H9 (cell line): ENCODE results near the gene CD68. TPM values are rescaled to one million over a fixed set of nuclear protein-coding genes. Genes with fewer than 3 reads are reported as not detected.
A peak's percentile ranks its signal among the peaks of the same experiment; 100 is the strongest.

ENCODE experiments used
- DNase-seq: peaks from one replicate; pipeline ENCODE4 v3.0.0-alpha.2; 2017
- H2AFZ ChIP-seq: one replicate; pipeline ENCODE4 v1.6.1; 2013; ENCODE audit warnings: mild to moderate bottlenecking, low read length, control low read depth, moderate library complexity
- H2AK5ac ChIP-seq: 2 replicates; pipeline ENCODE4 v1.6.1; 2013; ENCODE audit warnings: low read length, control low read depth, mixed read lengths; ENCODE audit not compliant: insufficient read length
- H2BK120ac ChIP-seq: one replicate; pipeline ENCODE4 v1.6.1; 2013; ENCODE audit warnings: low read depth, mild to moderate bottlenecking, low read length, control low read depth, inconsistent platforms; ENCODE audit not compliant: poor library complexity, severe bottlenecking
- H2BK12ac ChIP-seq: 2 replicates; pipeline ENCODE4 v1.6.1; 2013; ENCODE audit warnings: low read length, control low read depth, mixed read lengths, low read depth; ENCODE audit not compliant: insufficient read length
- H2BK15ac ChIP-seq: 2 replicates; pipeline ENCODE4 v1.6.1; 2013; ENCODE audit warnings: low read depth, low read length, control low read depth
- H2BK20ac ChIP-seq: one replicate; pipeline ENCODE4 v1.6.1; 2013; ENCODE audit warnings: low read depth, mild to moderate bottlenecking, low read length, control low read depth, inconsistent platforms; ENCODE audit not compliant: poor library complexity, severe bottlenecking
- H2BK5ac ChIP-seq: 2 replicates; pipeline ENCODE4 v1.6.1; 2013; ENCODE audit warnings: low read length, control low read depth, mixed read lengths; ENCODE audit not compliant: insufficient read length
- H3K14ac ChIP-seq: 2 replicates; pipeline ENCODE4 v1.6.1; 2013; ENCODE audit warnings: low read length, control low read depth; ENCODE audit not compliant: insufficient read depth
- H3K18ac ChIP-seq: 2 replicates; pipeline ENCODE4 v1.6.1; 2013; ENCODE audit warnings: low read depth, mild to moderate bottlenecking, mixed read lengths, low read length, control low read depth; ENCODE audit not compliant: insufficient read length
- H3K23ac ChIP-seq: 2 replicates; pipeline ENCODE4 v1.6.1; 2013; ENCODE audit warnings: low read length, control low read depth, mixed read lengths, low read depth; ENCODE audit not compliant: insufficient read length
- H3K23me2 ChIP-seq: 2 replicates; pipeline ENCODE4 v1.6.1; 2013; ENCODE audit warnings: low read depth, mild to moderate bottlenecking, mixed read lengths, low read length, control low read depth; ENCODE audit not compliant: insufficient read length, poor library complexity, severe bottlenecking
- H3K27ac ChIP-seq: 2 replicates; pipeline ENCODE4 v1.5.1; 2013; ENCODE audit warnings: low read length, control low read depth, mixed read lengths, low read depth; ENCODE audit not compliant: insufficient read length
- H3K27me3 ChIP-seq: 2 replicates; pipeline ENCODE4 v1.6.1; 2013; ENCODE audit warnings: low read length, control low read depth, inconsistent platforms; ENCODE audit not compliant: insufficient read depth
- H3K4ac ChIP-seq: 2 replicates; pipeline ENCODE4 v1.6.1; 2013; ENCODE audit warnings: low read depth, mild to moderate bottlenecking, control low read depth, inconsistent platforms, low read length, moderate library complexity
- H3K4me1 ChIP-seq: 2 replicates; pipeline ENCODE4 v1.6.1; 2013; ENCODE audit warnings: low read length, control low read depth, inconsistent platforms; ENCODE audit not compliant: insufficient read depth
- H3K4me2 ChIP-seq: 2 replicates; pipeline ENCODE4 v1.6.1; 2013; ENCODE audit warnings: low read length, control low read depth, mixed read lengths; ENCODE audit not compliant: insufficient read length, insufficient read depth
- H3K56ac ChIP-seq: 2 replicates; pipeline ENCODE4 v1.6.1; 2013; ENCODE audit warnings: low read depth, mild to moderate bottlenecking, mixed read lengths, low read length, control low read depth; ENCODE audit not compliant: insufficient read length
- H3K79me1 ChIP-seq: 2 replicates; pipeline ENCODE4 v1.6.1; 2013; ENCODE audit warnings: low read depth, mild to moderate bottlenecking, moderate library complexity, low read length, control low read depth, inconsistent platforms; ENCODE audit not compliant: insufficient read depth, poor library complexity, severe bottlenecking
- H3K79me2 ChIP-seq: 2 replicates; pipeline ENCODE4 v1.6.1; 2013; ENCODE audit warnings: low read length, control low read depth, inconsistent platforms; ENCODE audit not compliant: insufficient read depth
- H3K9ac ChIP-seq: 2 replicates; pipeline ENCODE4 v1.6.1; 2013; ENCODE audit warnings: low read length, control low read depth, mixed read lengths; ENCODE audit not compliant: insufficient read length; ENCODE audit errors: extremely low read depth
- H3K9me3 ChIP-seq: one replicate; pipeline ENCODE4 v1.6.1; 2013; ENCODE audit warnings: low read depth, low read length, inconsistent platforms; ENCODE audit not compliant: control insufficient read depth
- H3T11ph ChIP-seq: one replicate; pipeline ENCODE4 v1.6.1; 2013; ENCODE audit warnings: mild to moderate bottlenecking, low read length, control low read depth, inconsistent platforms
- H4K20me1 ChIP-seq: one replicate; pipeline ENCODE4 v1.6.1; 2013; ENCODE audit not compliant: control insufficient read depth, insufficient read length, insufficient read depth
- H4K5ac ChIP-seq: 2 replicates; pipeline ENCODE4 v1.6.1; 2013; ENCODE audit warnings: low read depth, mild to moderate bottlenecking, mixed read lengths, low read length, control low read depth; ENCODE audit not compliant: insufficient read length
- H4K8ac ChIP-seq: replicated peaks from 2 replicates; pipeline ENCODE4 v1.6.1; 2013; ENCODE audit warnings: low read length, control low read depth, mixed read lengths, low read depth; ENCODE audit not compliant: insufficient read length
- H4K91ac ChIP-seq: 2 replicates; pipeline ENCODE4 v1.6.1; 2013; ENCODE audit warnings: low read depth, mild to moderate bottlenecking, moderate library complexity, mixed read lengths, low read length, control low read depth; ENCODE audit not compliant: insufficient read length
- H3K27ac Mint-ChIP-seq, 3 experiments: 2 replicates in 2 of 3; 3 replicates in 1 of 3; pipeline ENCODE4 v1.8.0; 2020 to 2021; ENCODE audit warnings: mixed read lengths in 3 of 3, mild to moderate bottlenecking in 1 of 3, moderate library complexity in 1 of 3
- H3K27me3 Mint-ChIP-seq: 2 replicates; pipeline ENCODE4 v1.8.0; 2021; ENCODE audit warnings: low read depth, mild to moderate bottlenecking, moderate library complexity, mixed read lengths
- H3K36me3 Mint-ChIP-seq, 3 experiments: 2 replicates in 2 of 3; 3 replicates in 1 of 3; pipeline ENCODE4 v1.8.0; 2020 to 2021; ENCODE audit warnings: low read depth in 3 of 3, mixed read lengths in 3 of 3; ENCODE audit not compliant: insufficient read depth in 1 of 3
- H3K4me1 Mint-ChIP-seq, 2 experiments: 2 replicates each; pipeline ENCODE4 v1.8.0; 2020; ENCODE audit warnings: mixed read lengths in 2 of 2
- H3K4me3 Mint-ChIP-seq, 2 experiments: 2 replicates in 1 of 2; 3 replicates in 1 of 2; pipeline ENCODE4 v1.8.0; 2020 to 2021; ENCODE audit warnings: mild to moderate bottlenecking in 2 of 2, mixed read lengths in 2 of 2, moderate library complexity in 1 of 2
- H3K9me3 Mint-ChIP-seq, 2 experiments: 2 replicates in 1 of 2; 3 replicates in 1 of 2; pipeline ENCODE4 v1.8.0; 2020; ENCODE audit warnings: mild to moderate bottlenecking in 2 of 2, mixed read lengths in 2 of 2, moderate library complexity in 1 of 2
- CTCF ChIP-seq: fragments of 200-600 bp; sonication (generic); conservative IDR thresholded peaks from 3 replicates; pipeline ENCODE4 v1.8.0; 2021; ENCODE audit warnings: antibody characterized with exemption, mild to moderate bottlenecking
- WGBS: extraction: QIAGEN DNeasy Blood & Tissue Kit; methylation state at CpG from one replicate; pipeline ENCODE4 v1.1.7; 2013; ENCODE audit warnings: missing lambda C conversion rate, low lambda C conversion rate, mixed read lengths; ENCODE audit not compliant: insufficient read length; ENCODE audit errors: extremely low coverage; 5-methylcytosine and 5-hydroxymethylcytosine counted together
- total RNA-seq: library from RNA; stranded (reverse); gene quantifications from 2 replicates; pipeline ENCODE4 v1.2.1, GENCODE V29; 2021

The CD68 gene
- total RNA-seq, 1 experiment from 2014 or later = 0.42 TPM

GRCh38 chr17:7555320-7555948 is 24.0 kb upstream of the CD68 start:
- no peaks in the 10 kb centered on the region for H3K27me3 ChIP-seq
- H3K4me1 ChIP-seq = 0 out of 2 replicates have a peak, but pooled peaks cover 2% of the 10 kb centered on the region
- H2BK15ac ChIP-seq = no peak overlapping the region
- H3T11ph ChIP-seq = no peak overlapping the region
- no peak overlapping the region for H4K91ac ChIP-seq
- no peak overlapping the region for H4K5ac ChIP-seq
- no peak overlapping the region for H3K9ac ChIP-seq
- H3K27ac ChIP-seq = no peak overlapping the region
- H3K23me2 ChIP-seq = peaks cover 3% of the 10 kb centered on the region
- no peak overlapping the region for H2AFZ ChIP-seq
- no peak for DNase-seq
- no peak overlapping the region for H3K23ac ChIP-seq
- H3K18ac ChIP-seq = no peak overlapping the region
- no peak overlapping the region for H2BK120ac ChIP-seq
- H3K4ac ChIP-seq = no peak overlapping the region
- no peaks in the 10 kb centered on the region for H3K79me1 ChIP-seq
- H3K4me2 ChIP-seq = no peak overlapping the region
- H3K9me3 Mint-ChIP-seq = no peaks in the 10 kb centered on the region
- H3K27me3 Mint-ChIP-seq = peaks cover 7% of the 10 kb centered on the region; the same call in 1 of the 2 replicates
- no peak overlapping the region for H3K14ac ChIP-seq
- H2BK20ac ChIP-seq = no peak overlapping the region
- no peak overlapping the region for H2BK12ac ChIP-seq
- H3K79me2 ChIP-seq = no peaks in the 10 kb centered on the region
- H3K4me3 Mint-ChIP-seq = no peak overlapping the region; a peak in 1 of 5 replicates
- no peaks in the 10 kb centered on the region for H3K36me3 Mint-ChIP-seq
- no CpG with 5 or more reads among the region's 10 CpGs for WGBS
- H3K27ac Mint-ChIP-seq = peak overlapping the region in 1 of 3 experiments; percentile 17; a peak in 2 of 7 replicates
- no peaks in the 10 kb centered on the region for H3K9me3 ChIP-seq
- H4K8ac ChIP-seq = no peak overlapping the region
- H4K20me1 ChIP-seq = no peaks in the 10 kb centered on the region
- peaks cover 30 to 48% of the 10 kb centered on the region in 2 experiments for H3K4me1 Mint-ChIP-seq
- no peak overlapping the region for H2AK5ac ChIP-seq
- no peak overlapping the region for H3K56ac ChIP-seq
- H2BK5ac ChIP-seq = no peak overlapping the region
- peak; percentile 53; the same call in 2 of the 3 replicates for TF ChIP-seq CTCF
